Mesodermal cell (in vitro differentiated cells): ENCODE measurements around the gene CD82. TPM values are rescaled to one million over a fixed set of nuclear protein-coding genes. Genes with fewer than 3 reads are reported as not detected.
A peak's percentile ranks its signal among the peaks of the same experiment; 100 is the strongest.

Experiments used
- H3K27ac ChIP-seq: 2 replicates; pipeline ENCODE4 v1.7.0; 2013; ENCODE audit warnings: mild to moderate bottlenecking, low read depth, low read length, moderate library complexity; ENCODE audit not compliant: severe bottlenecking
- H3K36me3 ChIP-seq: 2 replicates; pipeline ENCODE4 v1.7.1; 2013; ENCODE audit warnings: mild to moderate bottlenecking, low read length, moderate library complexity; ENCODE audit not compliant: control insufficient read depth, insufficient read depth
- H3K4me1 ChIP-seq: one replicate; pipeline ENCODE4 v1.7.1; 2013; ENCODE audit warnings: mild to moderate bottlenecking, low read length; ENCODE audit not compliant: insufficient read depth, control insufficient read depth, poor library complexity, severe bottlenecking
- H3K4me3 ChIP-seq: 2 replicates; pipeline ENCODE4 v1.7.0; 2013; ENCODE audit warnings: low read length, control low read depth, mild to moderate bottlenecking; ENCODE audit not compliant: insufficient read depth, poor library complexity, severe bottlenecking; ENCODE audit errors: extremely low read depth
- H3K9me3 ChIP-seq: 2 replicates; pipeline ENCODE4 v1.7.1; 2013; ENCODE audit warnings: mild to moderate bottlenecking, low read length, moderate library complexity; ENCODE audit not compliant: control insufficient read depth
- WGBS, 2 experiments: methylation state at CpG; one replicate each; pipeline ENCODE4 v1.1.5; 2013; ENCODE audit warnings: missing lambda C conversion rate in 2 of 2; ENCODE audit not compliant: insufficient coverage in 2 of 2; 5-methylcytosine and 5-hydroxymethylcytosine counted together
- polyA plus RNA-seq, 2 experiments: library from polyadenylated mRNA; stranded (reverse); fragments of 50-300 nt; gene quantifications; one replicate each; pipeline ENCODE4 v1.2.3, GENCODE V29; 2013

CD82 gene
- 34.7 TPM for polyA plus RNA-seq (2013, experiment 1 of 2)
- 36.0 TPM for polyA plus RNA-seq (2013, experiment 2 of 2)

GRCh38 chr11:44565211-44565952 lies at the start of gene CD82:
Gene CD82 (plus strand): TSS chr11:44565663. CDS start chr11:44594663, 29,000 bp downstream.
- WGBS, 2 experiments: 1% methylated on average over 38 to 46 of the region's 64 CpGs
- peaks cover 40% of the 10 kb centered on the region for H3K4me1 ChIP-seq
- H3K4me3 ChIP-seq: peak within 1 kb of the TSS; percentile 45
- H3K36me3 ChIP-seq: no peaks in the 10 kb centered on the region
- H3K27ac ChIP-seq: peak within 1 kb of the TSS; percentile 78
- H3K9me3 ChIP-seq: no peaks in the 10 kb centered on the region

GRCh38 chr11:44516688-44517507 lies 48.6 kb upstream of the CD82 start:
- 70 to 75% methylated on average over 2 of the region's 5 CpGs for WGBS, 2 experiments
- Histone ChIP-seq H3K36me3 (no peaks in the 10 kb centered on the region), H3K4me3 (no peak overlapping the region), H3K9me3 (no peaks in the 10 kb centered on the region), H3K4me1 (no peaks in the 10 kb centered on the region), H3K27ac (no peak overlapping the region)

GRCh38 chr11:44517541-44517940 lies 47.9 kb upstream of the CD82 start:
- Histone ChIP-seq H3K4me3 (no peak overlapping the region), H3K27ac (no peak overlapping the region), H3K4me1 (no peaks in the 10 kb centered on the region), H3K36me3 (no peaks in the 10 kb centered on the region), H3K9me3 (no peaks in the 10 kb centered on the region)
- 93 to 100% methylated on average over 2 of the region's 2 CpGs for WGBS, 2 experiments

- H3K4me1 ChIP-seq: no peaks in the 10 kb centered on the region
- H3K9me3 ChIP-seq: no peaks in the 10 kb centered on the region
- WGBS, 2 experiments: 69 to 85% methylated on average over 2 to 3 of the region's 4 CpGs
- no peak overlapping the region for H3K27ac ChIP-seq
- no peak overlapping the region for H3K4me3 ChIP-seq
- no peaks in the 10 kb centered on the region for H3K36me3 ChIP-seq
These were observed 46.4 kb upstream of the CD82 start for GRCh38 chr11:44518968-44519550.

- H3K27ac ChIP-seq: no peak overlapping the region
- no peaks in the 10 kb centered on the region for H3K9me3 ChIP-seq
- H3K36me3 ChIP-seq: no peaks in the 10 kb centered on the region
- H3K4me1 ChIP-seq: no peaks in the 10 kb centered on the region
- H3K4me3 ChIP-seq: no peak overlapping the region
- WGBS, 2 experiments: 65 to 81% methylated on average over 36 to 41 of the region's 43 CpGs
These were observed 45.3 kb upstream of the CD82 start for GRCh38 chr11:44519989-44520737.

- Histone ChIP-seq H3K36me3 (no peaks in the 10 kb centered on the region), H3K4me3 (no peak overlapping the region), H3K4me1 (no peaks in the 10 kb centered on the region), H3K27ac (no peak overlapping the region), H3K9me3 (no peaks in the 10 kb centered on the region)
- 92 to 100% methylated on average over 2 of the region's 2 CpGs for WGBS, 2 experiments
These were observed 44.3 kb upstream of the CD82 start for GRCh38 chr11:44521148-44521547.

- Histone ChIP-seq H3K36me3 (no peaks in the 10 kb centered on the region), H3K4me3 (no peak overlapping the region), H3K9me3 (no peaks in the 10 kb centered on the region), H3K27ac (no peak overlapping the region), H3K4me1 (no peaks in the 10 kb centered on the region)
- WGBS, 2 experiments: 100% methylated on average over 1 of the region's 2 CpGs
These were observed 43.2 kb upstream of the CD82 start for GRCh38 chr11:44522294-44522693.

GRCh38 chr11:44524346-44524745 lies 41.1 kb upstream of the CD82 start:
- H3K27ac ChIP-seq: no peak overlapping the region
- WGBS, 2 experiments: 75 to 91% methylated on average over 8 to 9 of the region's 10 CpGs
- no peak overlapping the region for H3K4me3 ChIP-seq
- H3K9me3 ChIP-seq: no peaks in the 10 kb centered on the region
- H3K4me1 ChIP-seq: peaks cover 8% of the 10 kb centered on the region
- H3K36me3 ChIP-seq: no peaks in the 10 kb centered on the region

GRCh38 chr11:44524751-44525201 lies 40.7 kb upstream of the CD82 start:
- no peak overlapping the region for H3K4me3 ChIP-seq
- no peaks in the 10 kb centered on the region for H3K36me3 ChIP-seq
- H3K4me1 ChIP-seq: peaks cover 8% of the 10 kb centered on the region
- WGBS, 2 experiments: 85 to 86% methylated on average over 9 to 10 of the region's 12 CpGs
- no peaks in the 10 kb centered on the region for H3K9me3 ChIP-seq
- H3K27ac ChIP-seq: no peak overlapping the region
